H1 (cell line): ENCODE measurements around the gene CTNNA3. TPM values are rescaled to one million over a fixed set of nuclear protein-coding genes. Genes with fewer than 3 reads are reported as not detected.

Source experiments
- CTCF ChIA-PET: fragments of 300-600 bp; sonication (Branson Sonifier 250); formaldehyde crosslinking; loops from one replicate; lab custom pipeline; 2021; ENCODE audit not compliant: partially characterized antibody; lab: Charles Lee
- POLR2A ChIA-PET: fragments of 300-600 bp; sonication (Branson Sonifier 250); formaldehyde crosslinking; loops from one replicate; lab custom pipeline; 2021; ENCODE audit warnings: inconsistent platforms; ENCODE audit not compliant: partially characterized antibody; lab: Charles Lee
- DNase-seq, 2 experiments: peaks; one replicate each; pipeline versions ENCODE4 v3.0.0 to v3.0.0-alpha.2; 2010 to 2022; ENCODE audit warnings: low spot score in 2 of 2, low read depth in 1 of 2, mixed read lengths in 1 of 2
- FAIRE-seq: peaks from 2 replicates; lab custom pipeline; 2011; peaks lifted over from hg19 to GRCh38; lab: Jason Lieb, UNC
- H2AFZ ChIP-seq: 2 replicates; pipeline ENCODE4 v1.8.1; 2012; ENCODE audit warnings: low read length, inconsistent platforms
- H2AK5ac ChIP-seq: 2 replicates; pipeline ENCODE4 v1.6.1; 2013; ENCODE audit warnings: low read depth, low read length
- H2BK120ac ChIP-seq: replicated peaks from 2 replicates; pipeline ENCODE3; 2013; ENCODE audit warnings: low read depth, low read length, inconsistent platforms
- H2BK12ac ChIP-seq: 2 replicates; pipeline ENCODE4 v1.6.1; 2013; ENCODE audit warnings: low read depth, low read length
- H2BK15ac ChIP-seq: 2 replicates; pipeline ENCODE4 v1.6.1; 2013; ENCODE audit warnings: low read length
- H2BK20ac ChIP-seq: 2 replicates; pipeline ENCODE4 v1.6.1; 2013; ENCODE audit warnings: low read length
- H2BK5ac ChIP-seq: 2 replicates; pipeline ENCODE4 v1.6.1; 2013; ENCODE audit warnings: low read depth, low read length
- H3K14ac ChIP-seq: 2 replicates; pipeline ENCODE4 v1.6.1; 2013; ENCODE audit warnings: inconsistent platforms; ENCODE audit not compliant: insufficient read length
- H3K18ac ChIP-seq: 2 replicates; pipeline ENCODE4 v1.6.1; 2013; ENCODE audit warnings: low read length; ENCODE audit errors: extremely low read depth
- H3K23ac ChIP-seq: 2 replicates; pipeline ENCODE4 v1.6.1; 2013; ENCODE audit warnings: inconsistent platforms; ENCODE audit not compliant: insufficient read length
- H3K23me2 ChIP-seq: 2 replicates; pipeline ENCODE4 v1.6.1; 2013; ENCODE audit warnings: low read depth, low read length
- H3K27ac ChIP-seq: 2 replicates; pipeline ENCODE4 v1.6.1; 2011; ENCODE audit warnings: low read depth, low read length, inconsistent platforms
- H3K27me3 ChIP-seq, 4 experiments: replicated peaks in 1 of 4; 1 replicate in 1 of 4; 2 replicates in 3 of 4; pipeline versions ENCODE4 v1.6.1 to v1.8.1; 2011 to 2013; ENCODE audit warnings: low read length in 3 of 4, mild to moderate bottlenecking in 3 of 4, inconsistent platforms in 2 of 4, mixed read lengths in 2 of 4, moderate library complexity in 1 of 4; ENCODE audit not compliant: control insufficient read depth in 3 of 4, insufficient read depth in 3 of 4; ENCODE audit errors: extremely low read depth in 1 of 4
- H3K36me3 ChIP-seq, 4 experiments: 2 replicates each; pipeline versions ENCODE4 v1.6.1 to v1.8.1; 2011 to 2013; ENCODE audit warnings: mild to moderate bottlenecking in 4 of 4, low read length in 3 of 4, moderate library complexity in 2 of 4, control low read depth in 1 of 4, inconsistent platforms in 1 of 4; ENCODE audit not compliant: insufficient read depth in 4 of 4, control insufficient read depth in 2 of 4
- H3K4ac ChIP-seq: replicated peaks from 2 replicates; pipeline ENCODE3; 2013; ENCODE audit warnings: low read length, low read depth, mixed read lengths, inconsistent platforms; ENCODE audit not compliant: insufficient read length
- H3K4me1 ChIP-seq, 4 experiments: replicated peaks in 1 of 4; 1 replicate in 1 of 4; 2 replicates in 3 of 4; pipeline versions ENCODE4 v1.6.1 to v1.8.1; 2011 to 2013; ENCODE audit warnings: low read length in 3 of 4, inconsistent platforms in 2 of 4, mixed read lengths in 1 of 4; ENCODE audit not compliant: insufficient read depth in 4 of 4, control insufficient read depth in 3 of 4
- H3K4me2 ChIP-seq, 2 experiments: 2 replicates each; pipeline versions ENCODE4 v1.6.1 to v1.8.1; 2011 to 2013; ENCODE audit warnings: low read depth in 2 of 2, low read length in 2 of 2, control low read depth in 1 of 2, inconsistent platforms in 1 of 2, mild to moderate bottlenecking in 1 of 2; ENCODE audit not compliant: insufficient read depth in 1 of 2
- H3K4me3 ChIP-seq, 4 experiments: fragments of 200-600, 300-600 bp in 1 of 4; sonication (generic), shearing (Covaris generic), sonication (Bioruptor Twin) in 1 of 4; 2 replicates each; pipeline versions ENCODE4 v1.5.1 to v1.8.1; 2011 to 2016; ENCODE audit warnings: low read length in 4 of 4, low read depth in 3 of 4, control low read depth in 2 of 4, inconsistent platforms in 2 of 4, mild to moderate bottlenecking in 2 of 4, mixed read lengths in 1 of 4, moderate library complexity in 1 of 4; ENCODE audit not compliant: insufficient read depth in 2 of 4; ENCODE audit errors: extremely low read depth in 1 of 4
- H3K56ac ChIP-seq: replicated peaks from 2 replicates; pipeline ENCODE3; 2013; ENCODE audit warnings: low read depth, mild to moderate bottlenecking, mixed read lengths, low read length, inconsistent platforms; ENCODE audit not compliant: insufficient read length
- H3K79me1 ChIP-seq: 2 replicates; pipeline ENCODE4 v1.6.1; 2013; ENCODE audit warnings: low read depth, low read length, control low read depth
- H3K79me2 ChIP-seq, 2 experiments: 2 replicates each; pipeline versions ENCODE4 v1.6.1 to v1.8.1; 2012 to 2013; ENCODE audit warnings: low read length in 2 of 2, mild to moderate bottlenecking in 2 of 2, inconsistent platforms in 1 of 2; ENCODE audit not compliant: insufficient read depth in 2 of 2, control insufficient read depth in 1 of 2
- H3K9ac ChIP-seq, 4 experiments: replicated peaks in 1 of 4; 1 replicate in 1 of 4; 2 replicates in 3 of 4; pipeline versions ENCODE4 v1.6.1 to v1.8.1; 2011 to 2013; ENCODE audit warnings: low read depth in 3 of 4, low read length in 3 of 4, control low read depth in 2 of 4, mild to moderate bottlenecking in 2 of 4, moderate library complexity in 2 of 4, inconsistent platforms in 1 of 4; ENCODE audit errors: extremely low read depth in 1 of 4
- H3K9me3 ChIP-seq, 2 experiments: 2 replicates each; pipeline versions ENCODE4 v1.6.1 to v1.8.1; 2012 to 2013; ENCODE audit warnings: mild to moderate bottlenecking in 2 of 2, moderate library complexity in 2 of 2, control low read depth in 1 of 2, inconsistent platforms in 1 of 2, low read depth in 1 of 2, low read length in 1 of 2, mixed read lengths in 1 of 2; ENCODE audit not compliant: insufficient read depth in 2 of 2
- H4K20me1 ChIP-seq, 2 experiments: replicated peaks in 1 of 2; 2 replicates each; pipeline versions ENCODE3 to v1.8.1; 2011 to 2013; ENCODE audit warnings: inconsistent platforms in 2 of 2, low read length in 2 of 2, mild to moderate bottlenecking in 1 of 2; ENCODE audit not compliant: insufficient read depth in 2 of 2, control insufficient read depth in 1 of 2
- H4K5ac ChIP-seq: 2 replicates; pipeline ENCODE4 v1.6.1; 2013; ENCODE audit warnings: low read length, low read depth, mixed read lengths, inconsistent platforms; ENCODE audit not compliant: insufficient read length
- H4K8ac ChIP-seq: 2 replicates; pipeline ENCODE4 v1.8.0; 2013; ENCODE audit warnings: mild to moderate bottlenecking, moderate library complexity, low read length, inconsistent platforms; ENCODE audit not compliant: insufficient read depth; ENCODE audit errors: extremely low read depth
- H4K91ac ChIP-seq: replicated peaks from 2 replicates; pipeline ENCODE3; 2013; ENCODE audit warnings: low read length, mixed read lengths, inconsistent platforms; ENCODE audit not compliant: insufficient read length
- BACH1 ChIP-seq: IDR thresholded peaks from 2 replicates; pipeline ENCODE4 v1.6.1; 2012; ENCODE audit warnings: low read length, improper control_type of control experiment
- E2F6 ChIP-seq: IDR thresholded peaks from 2 replicates; pipeline ENCODE4 v1.6.1; 2012; ENCODE audit warnings: inconsistent platforms
- EP300 ChIP-seq, 2 experiments: IDR thresholded peaks; 1 replicate in 1 of 2; 2 replicates in 1 of 2; pipeline ENCODE4 v1.6.1; 2011 to 2012; ENCODE audit warnings: low read depth in 2 of 2, low read length in 2 of 2, mild to moderate bottlenecking in 2 of 2, borderline replicate concordance in 1 of 2, inconsistent platforms in 1 of 2, moderate library complexity in 1 of 2
- EZH2 ChIP-seq: fragments of 200-600 bp; sonication (generic); IDR thresholded peaks from 2 replicates; pipeline ENCODE4 v1.7.1; 2012; ENCODE audit warnings: low read depth, mild to moderate bottlenecking, moderate library complexity, low read length, inconsistent platforms; ENCODE audit not compliant: severe bottlenecking
- HDAC2 ChIP-seq, 2 experiments: fragments of 300-600 bp in 1 of 2; sonication (generic) in 1 of 2; IDR thresholded peaks; 2 replicates each; pipeline ENCODE4 v1.6.1; 2011 to 2012; ENCODE audit warnings: low read depth in 2 of 2, low read length in 2 of 2, mild to moderate bottlenecking in 2 of 2, moderate library complexity in 2 of 2, borderline replicate concordance in 1 of 2, inconsistent platforms in 1 of 2
- HDAC6 ChIP-seq: IDR thresholded peaks from one replicate; pipeline ENCODE4 v1.7.1; 2012; ENCODE audit warnings: low read depth, mild to moderate bottlenecking, inconsistent platforms, low read length, moderate library complexity
- KDM4A ChIP-seq: IDR thresholded peaks from one replicate; pipeline ENCODE4 v1.7.1; 2012; ENCODE audit warnings: low read depth, mild to moderate bottlenecking, moderate library complexity, low read length, inconsistent platforms; ENCODE audit not compliant: severe bottlenecking
- MAFK ChIP-seq: IDR thresholded peaks from 2 replicates; pipeline ENCODE4 v1.6.1; 2012; ENCODE audit warnings: low read depth, mild to moderate bottlenecking, improper control_type of control experiment, low read length
- POLR2A ChIP-seq, 2 experiments: IDR thresholded peaks; 1 replicate in 1 of 2; 2 replicates in 1 of 2; pipeline ENCODE4 v1.6.1; 2011; ENCODE audit warnings: low read depth in 2 of 2, low read length in 2 of 2, mild to moderate bottlenecking in 2 of 2; ENCODE audit errors: control extremely low read depth in 1 of 2
- SP1 ChIP-seq: IDR thresholded peaks from 2 replicates; pipeline ENCODE4 v1.6.1; 2011; ENCODE audit warnings: low read depth, low read length
- WGBS, 2 experiments: shearing (Covaris generic) in 1 of 2; methylation state at CpG; one replicate each; pipeline versions ENCODE4 v1.1.6 to v1.1.7; 2013 to 2015; ENCODE audit warnings: low lambda C conversion rate in 2 of 2, mixed read lengths in 2 of 2, inconsistent platforms in 1 of 2, low coverage in 1 of 2, missing lambda C conversion rate in 1 of 2; ENCODE audit not compliant: insufficient replicate concordance in 2 of 2, insufficient coverage in 1 of 2, insufficient read length in 1 of 2; ENCODE audit errors: extremely low coverage in 1 of 2, missing lambda C conversion rate in 1 of 2; 5-methylcytosine and 5-hydroxymethylcytosine counted together
- polyA plus RNA-seq, 7 experiments: library from polyadenylated mRNA; depleted of rRNA in 3 of 7; stranded (reverse) in 5 of 7; unstranded in 2 of 7; fragments of >200 nt in 5 of 7; fragments of 200-250 nt in 2 of 7; gene quantifications; 1 replicate in 5 of 7; 2 replicates in 1 of 7; 4 replicates in 1 of 7; pipeline versions ENCODE4 v1.2.1 to v1.2.3, GENCODE V29; 2011 to 2013; ENCODE audit warnings: missing spikeins in 2 of 7, mixed read lengths in 2 of 7
- total RNA-seq: library from RNA; stranded (reverse); fragmentation: NEBNext Ultra II Directional; extraction: Animal tissue kit (Norgen Biotek cat#: 25700); gene quantifications from 2 replicates; pipeline ENCODE4 v1.2.1, GENCODE V29; 2021

Gene CTNNA3
- total and polyA plus RNA-seq, 2 of the 8 experiments (the other 6 are each of a cell fraction or from before 2014, with no cell fraction given) = 1.3 to 1.5 TPM

GRCh38 chr10:66925896-66926715, 769.9 kb downstream of the CTNNA3 start, which contains the start of gene LRRTM3:
TSS of gene LRRTM3 (plus strand) at chr10:66926036.
- Histone ChIP-seq H4K5ac (no peak within 1 kb of the TSS), H4K91ac (no peak within 1 kb of the TSS), H3K14ac (no peak within 1 kb of the TSS), H3K79me2 (no peaks in the 10 kb centered on the region), H3K27ac (no peak within 1 kb of the TSS), H2BK120ac (no peak within 1 kb of the TSS), H3K56ac (no peak within 1 kb of the TSS), H2AFZ (no peak within 1 kb of the TSS), H3K4me2 (peak within 1 kb of the TSS; percentile 69 to 97), H3K23me2 (peaks cover 3% of the 10 kb centered on the region; the same call in 1 of the 2 replicates), H3K4me1 (peaks cover 2 to 16% (median 12%) of the 10 kb centered on the region in 4 experiments), H2BK15ac (no peak within 1 kb of the TSS), H2BK5ac (peak within 1 kb of the TSS; percentile 26; the same call in 1 of the 2 replicates), H2BK20ac (no peak within 1 kb of the TSS), H4K8ac (no peak within 1 kb of the TSS), H3K4ac (no peak within 1 kb of the TSS), H3K9me3 (no peaks in the 10 kb centered on the region), H2BK12ac (peak within 1 kb of the TSS; percentile 46; the same call in 1 of the 2 replicates), H3K79me1 (no peaks in the 10 kb centered on the region), H3K18ac (no peak within 1 kb of the TSS; the same call in 1 of the 2 replicates), H4K20me1 (no peaks in the 10 kb centered on the region), H3K4me3 (peak within 1 kb of the TSS; percentile 1 to 57 (median 30); a peak in 6 of 8 replicates), H3K23ac (no peak within 1 kb of the TSS), H2AK5ac (no peak within 1 kb of the TSS), H3K36me3 (no peaks in the 10 kb centered on the region), H3K27me3 (peaks cover 0 to 21% (median 18%) of the 10 kb centered on the region in 4 experiments; a peak in 6 of 7 replicates), H3K9ac (no peak within 1 kb of the TSS)
- CTCF ChIA-PET = interaction anchor here (0.6 to 5.6 kb wide), 11 partner anchors 10 to 1044 kb away, joined by 3 to 33 read pairs (median 3); no protein-coding TSS in a partner anchor
- DNase-seq = peak; percentile 49 to 55
- POLR2A ChIA-PET = interaction anchor here (0.7 kb wide), 1 partner anchor 708 kb away, joined by 4 read pairs; no protein-coding TSS in a partner anchor
- WGBS, 2 experiments = 3% methylated on average over 16 of the region's 16 CpGs; no CpG with 5 or more reads in 1 of the 2 experiments
- peak; percentile 98 for FAIRE-seq
- TF ChIP-seq EZH2 (no peak), MAFK (no peak), E2F6 (no peak), SP1 (0 out of 2 replicates have a peak, but pooled peaks have one; percentile 36), HDAC2 (IDR thresholded peaks at IDR 0.05; ENCODE audit: borderline replicate concordance in 1 of 2, low read depth in 2 of 2, low read length in 2 of 2) (peak; percentile 67 to 79; a peak in 2 of 4 replicates), BACH1 (no peak), HDAC6 (no peak), EP300 (IDR thresholded peaks at IDR 0.05; ENCODE audit: borderline replicate concordance in 1 of 2, low read depth in 2 of 2, low read length in 2 of 2) (peak in 1 of 2 experiments; percentile 64; a peak in 1 of 3 replicates), POLR2A (IDR thresholded peaks at IDR 0.05; ENCODE audit: control extremely low read depth in 1 of 2, low read depth in 2 of 2, low read length in 2 of 2) (no peak), KDM4A (no peak)
